GM12801 (cell line): Measurements from ENCODE around the gene KRT24.

Experiments
- CTCF ChIP-seq: IDR thresholded peaks from one replicate; pipeline ENCODE4 v1.5.1; 2011; ENCODE audit warnings: control low read depth; ENCODE audit not compliant: insufficient read length; ENCODE audit errors: extremely low read depth

The KRT24 gene

GRCh38 chr17:40727447-40728231, 24.1 kb upstream of the KRT24 start:
- no peak for TF ChIP-seq CTCF

- TF ChIP-seq CTCF: no peak
Observed at GRCh38 chr17:40726919-40727318, 23.4 kb upstream of the KRT24 start.

GRCh38 chr17:40724656-40725055, 21.1 kb upstream of the KRT24 start:
- no peak for TF ChIP-seq CTCF

- no peak for TF ChIP-seq CTCF
Observed at GRCh38 chr17:40722241-40722640, 18.7 kb upstream of the KRT24 start.

- TF ChIP-seq CTCF: no peak
Observed at GRCh38 chr17:40720899-40721298, 17.3 kb upstream of the KRT24 start.

- TF ChIP-seq CTCF: no peak
Observed at GRCh38 chr17:40718930-40719329, 15.4 kb upstream of the KRT24 start.

GRCh38 chr17:40717776-40718175, 14.2 kb upstream of the KRT24 start:
- no peak for TF ChIP-seq CTCF
